Measurements from ENCODE around the gene ARRDC1.

The ARRDC1 gene

GRCh38 chr9:137602661-137603060 lies 2.8 kb upstream of the ARRDC1 start:
- no peak for TF ChIP-seq CTCF (IDR thresholded peaks at IDR 0.05; ENCODE audit: insufficient read depth, low read length, missing control alignments)
- no peak for DNase-seq (ENCODE audit: low read depth, low spot score)
- ChIA-PET CTCF (interaction anchor here (1.2 to 1.7 kb wide), 3 partner anchors 11 to 25 kb away, joined by 4 to 6 read pairs (median 5); partner anchors contain the start of gene DPH7), POLR2A (no interaction called here)
- H3K4me3 ChIP-seq (ENCODE audit: low read depth, low read length) = no peak overlapping the region

GRCh38 chr9:137603879-137604278 lies 1.6 kb upstream of the ARRDC1 start:
- DNase-seq (ENCODE audit: low read depth, low spot score) = no peak
- H3K4me3 ChIP-seq (ENCODE audit: low read depth, low read length) = no peak overlapping the region
- TF ChIP-seq CTCF (IDR thresholded peaks at IDR 0.05; ENCODE audit: insufficient read depth, low read length, missing control alignments) = no peak
- CTCF ChIA-PET = interaction anchor here (1.4 to 1.7 kb wide), 2 partner anchors 11 to 12 kb away, joined by 4 to 6 read pairs; no protein-coding TSS in a partner anchor
- POLR2A ChIA-PET = no interaction called here

- DNase-seq (ENCODE audit: low read depth, low spot score) = no peak
- ChIA-PET POLR2A (interaction anchor here (1.1 to 1.2 kb wide), 2 partner anchors 10 to 14 kb away, joined by 3 to 7 read pairs; partner anchors contain the start of gene EHMT1), CTCF (interaction anchor here (1.4 kb wide), 1 partner anchor 11 kb away, joined by 4 read pairs; no protein-coding TSS in a partner anchor)
- TF ChIP-seq CTCF (IDR thresholded peaks at IDR 0.05; ENCODE audit: insufficient read depth, low read length, missing control alignments) = no peak
- peak overlapping the region; percentile 64 for H3K4me3 ChIP-seq (ENCODE audit: low read depth, low read length)
Observed at GRCh38 chr9:137604345-137605086, 970 bp upstream of the ARRDC1 start.

- CTCF ChIA-PET = no interaction called here
- H3K4me3 ChIP-seq (ENCODE audit: low read depth, low read length) = peak overlapping the region; percentile 71
- no peak for TF ChIP-seq CTCF (IDR thresholded peaks at IDR 0.05; ENCODE audit: insufficient read depth, low read length, missing control alignments)
- no peak for DNase-seq (ENCODE audit: low read depth, low spot score)
- POLR2A ChIA-PET = no interaction called here
Observed at GRCh38 chr9:137606005-137606621, 627 bp downstream of the ARRDC1 start.

GRCh38 chr9:137606734-137607138 lies 1.2 kb downstream of the ARRDC1 start:
- TF ChIP-seq CTCF (IDR thresholded peaks at IDR 0.05; ENCODE audit: insufficient read depth, low read length, missing control alignments) = no peak
- POLR2A ChIA-PET = no interaction called here
- DNase-seq (ENCODE audit: low read depth, low spot score) = no peak

GRCh38 chr9:137607141-137607857 lies 1.8 kb downstream of the ARRDC1 start:
- no peak for DNase-seq (ENCODE audit: low read depth, low spot score)
- peak overlapping the region; percentile 71 for H3K4me3 ChIP-seq (ENCODE audit: low read depth, low read length)
- no peak for TF ChIP-seq CTCF (IDR thresholded peaks at IDR 0.05; ENCODE audit: insufficient read depth, low read length, missing control alignments)
- ChIA-PET CTCF (no interaction called here), POLR2A (no interaction called here)

More at GRCh38 chr9:137606734-137607138, 1.2 kb downstream of the ARRDC1 start:
- CTCF ChIA-PET = no interaction called here
- H3K4me3 ChIP-seq (ENCODE audit: low read depth, low read length) = peak overlapping the region; percentile 71

Data from AG04449 (cell line).